ENCODE results near the gene ORMDL1. TPM values are rescaled to one million over a fixed set of nuclear protein-coding genes. Genes with fewer than 3 reads are reported as not detected.

ORMDL1 gene
- total RNA-seq: 48.7 TPM

GRCh38 chr2:189783927-189784867 lies at the start of gene ORMDL1, which contains the start of gene PMS1:
ORMDL1 (minus strand) TSS chr2:189784339; CDS start chr2:189782595, 1,744 bp downstream.
PMS1 (plus strand) TSS chr2:189784450; CDS start chr2:189791810, 7,360 bp downstream.

GRCh38 chr2:189762551-189763298 lies 21.4 kb downstream of the ORMDL1 start, which contains the start of gene OSGEPL1:
OSGEPL1 (minus strand) TSS chr2:189762792; CDS start chr2:189761640, 1,152 bp downstream.

Other genes with a start within 250 kb of the ORMDL1 start
- 51.0 TPM for gene SLC40A1, start 203.6 kb downstream of the ORMDL1 start, total RNA-seq
- gene ASNSD1, start 122.9 kb downstream of the ORMDL1 start, total RNA-seq: 89.0 TPM
- 42.7 TPM for gene ANKAR, start 109.7 kb downstream of the ORMDL1 start, total RNA-seq
- 20.5 TPM for gene OSGEPL1, start 21.5 kb downstream of the ORMDL1 start, total RNA-seq
- gene PMS1, start 111 bp upstream of the ORMDL1 start, total RNA-seq: 64.6 TPM

Measured in diencephalon (tissue), 1 donor.